ENCODE results near the gene MCOLN1. TPM values are rescaled to one million over a fixed set of nuclear protein-coding genes. Genes with fewer than 3 reads are reported as not detected.
A peak's percentile ranks its signal among the peaks of the same experiment; 100 is the strongest.

Gene MCOLN1
- 30.0 TPM for total RNA-seq

DNA sequence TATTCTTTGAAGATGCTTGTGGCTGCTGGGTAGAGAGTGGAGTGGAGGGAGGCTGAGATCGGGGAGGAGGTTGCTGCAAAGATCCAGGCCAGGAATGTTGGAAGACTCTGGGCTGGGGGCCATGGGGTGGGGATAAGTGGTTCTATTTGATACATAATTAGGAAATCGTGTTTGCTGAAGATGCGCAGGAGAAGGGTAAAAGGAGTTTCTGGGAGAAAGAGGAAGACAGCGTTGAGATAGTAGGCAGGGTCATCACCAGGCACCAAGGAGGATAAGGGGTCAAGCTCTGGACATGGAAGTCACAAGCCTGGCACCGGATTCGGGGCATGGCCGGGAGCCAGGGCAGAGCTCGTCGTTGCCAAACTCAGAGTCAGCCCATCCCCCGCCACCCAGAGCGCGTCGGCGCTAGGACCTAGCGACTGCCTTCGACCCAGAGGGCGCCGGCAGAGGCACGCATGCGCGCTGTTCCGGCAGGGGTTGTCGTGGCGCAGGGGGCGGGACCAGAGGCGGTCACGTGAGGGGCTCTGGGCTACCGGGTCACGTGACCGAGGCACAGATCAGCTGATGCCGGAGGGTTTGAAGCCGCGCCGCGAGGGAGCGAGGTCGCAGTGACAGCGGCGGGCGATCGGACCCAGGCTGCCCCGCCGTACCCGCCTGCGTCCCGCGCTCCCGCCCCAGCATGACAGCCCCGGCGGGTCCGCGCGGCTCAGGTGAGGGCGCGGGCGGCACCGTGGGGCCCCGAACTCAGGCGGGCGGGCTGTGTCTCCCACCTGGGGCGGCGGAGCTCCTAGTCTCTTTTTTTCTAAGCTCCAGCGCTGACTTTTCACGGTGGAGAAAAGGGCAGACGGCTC, at the start of gene MCOLN1:
Gene MCOLN1, plus strand, starts transcription at position 553 of the 851 bp plus-strand sequence. Its CDS starts 127 bp downstream, at position 680.
- peak; percentile 99 for DNase-seq (ENCODE audit: low spot score)

DNA sequence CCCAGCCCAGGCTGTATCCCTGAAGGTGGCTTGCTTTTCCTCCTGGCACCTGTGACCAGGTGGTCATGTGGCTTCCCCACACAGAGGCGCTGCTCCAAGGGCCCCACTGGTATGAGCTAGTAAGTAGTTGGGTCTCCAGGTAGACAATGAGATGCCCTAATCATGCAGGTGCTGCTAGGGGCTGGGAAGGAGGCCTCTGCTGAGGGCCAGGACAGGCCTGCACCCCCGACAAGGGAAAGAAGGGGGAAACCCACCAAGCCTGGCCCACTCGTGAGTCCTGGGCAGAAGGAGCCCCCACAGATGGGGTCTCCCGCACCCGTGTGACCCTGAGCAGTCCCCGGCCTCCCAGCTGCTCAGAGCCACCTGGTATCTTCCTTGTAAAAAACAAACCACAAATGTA, 46.8 kb upstream of the MCOLN1 start:
- no peak for DNase-seq (ENCODE audit: low spot score)

DNA sequence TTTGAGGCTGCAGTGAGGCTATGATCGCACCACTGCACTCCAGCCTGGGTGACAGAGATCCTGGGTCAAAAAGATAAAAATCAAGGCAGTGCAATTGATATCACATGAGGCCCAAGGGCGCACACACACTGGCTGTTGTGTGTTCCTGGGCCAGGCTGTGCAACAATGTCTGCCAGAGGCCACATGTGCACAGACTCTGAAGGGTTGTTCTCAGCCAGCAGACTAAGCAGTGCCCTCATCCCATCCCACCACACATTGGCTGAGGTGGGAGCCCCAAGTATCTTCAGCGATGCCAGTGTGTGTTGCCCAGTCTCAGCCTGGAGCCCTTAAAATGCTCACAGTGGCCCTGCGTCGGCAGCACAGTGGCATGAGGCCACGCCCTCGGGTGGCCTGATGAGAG, 46.2 kb upstream of the MCOLN1 start:
- no peak for DNase-seq (ENCODE audit: low spot score)

DNA sequence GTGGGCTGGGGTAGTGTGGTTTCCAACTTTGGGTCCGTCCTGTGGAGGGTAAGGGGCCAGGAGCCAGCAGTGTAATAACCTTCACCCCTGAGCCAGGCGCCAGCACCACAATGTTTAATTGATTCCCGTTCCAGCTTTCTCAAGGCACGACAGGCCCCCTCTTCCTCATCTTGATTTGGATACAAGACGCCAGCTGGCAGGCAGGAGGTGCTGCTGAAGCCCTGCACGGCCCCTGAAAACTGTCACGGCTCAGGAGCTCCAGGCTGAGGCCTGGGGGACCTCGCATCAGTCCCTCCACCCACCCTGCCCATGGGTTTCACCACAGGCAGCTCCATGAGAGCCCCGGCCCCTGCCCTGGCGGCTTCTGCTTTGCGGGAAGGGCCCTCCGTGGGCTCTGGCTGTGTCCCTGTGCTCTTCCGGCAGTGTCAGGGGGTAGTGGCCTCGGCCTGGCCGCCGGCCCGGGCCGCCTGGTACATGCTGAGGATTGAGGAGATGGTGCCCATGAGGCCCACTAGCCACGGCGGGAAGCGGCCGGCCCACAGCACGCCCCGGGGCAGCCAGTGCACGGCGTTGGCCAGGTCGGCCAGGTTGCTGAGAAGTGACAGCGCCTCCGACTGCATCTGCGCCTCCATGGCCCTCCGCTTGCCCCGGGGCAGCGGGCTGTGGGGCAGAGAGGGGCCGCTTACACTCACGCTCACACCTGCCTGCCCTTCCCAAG, 45.5 kb upstream of the MCOLN1 start:
- DNase-seq (ENCODE audit: low spot score), result no peak

DNA sequence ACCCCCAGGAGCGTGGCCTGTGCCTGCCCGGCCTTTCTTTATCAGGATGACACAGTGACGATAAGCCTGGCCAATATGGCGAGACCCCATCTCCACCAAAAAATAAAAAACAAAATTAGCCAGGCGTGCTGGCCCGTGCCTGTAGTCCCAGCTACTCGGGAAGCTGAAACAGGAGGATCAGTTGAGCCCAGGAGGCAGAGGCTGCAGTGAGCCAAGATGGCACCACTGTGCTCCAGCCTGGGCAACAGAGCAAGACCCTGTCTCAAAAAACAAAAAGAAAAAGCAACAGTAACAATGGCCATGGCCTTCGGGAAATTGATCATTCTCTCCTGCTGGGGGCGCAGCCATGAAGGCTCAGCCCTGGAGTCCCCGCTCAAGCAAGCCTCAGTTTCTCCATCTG, 44.7 kb upstream of the MCOLN1 start:
- DNase-seq (ENCODE audit: low spot score), result no peak

DNA sequence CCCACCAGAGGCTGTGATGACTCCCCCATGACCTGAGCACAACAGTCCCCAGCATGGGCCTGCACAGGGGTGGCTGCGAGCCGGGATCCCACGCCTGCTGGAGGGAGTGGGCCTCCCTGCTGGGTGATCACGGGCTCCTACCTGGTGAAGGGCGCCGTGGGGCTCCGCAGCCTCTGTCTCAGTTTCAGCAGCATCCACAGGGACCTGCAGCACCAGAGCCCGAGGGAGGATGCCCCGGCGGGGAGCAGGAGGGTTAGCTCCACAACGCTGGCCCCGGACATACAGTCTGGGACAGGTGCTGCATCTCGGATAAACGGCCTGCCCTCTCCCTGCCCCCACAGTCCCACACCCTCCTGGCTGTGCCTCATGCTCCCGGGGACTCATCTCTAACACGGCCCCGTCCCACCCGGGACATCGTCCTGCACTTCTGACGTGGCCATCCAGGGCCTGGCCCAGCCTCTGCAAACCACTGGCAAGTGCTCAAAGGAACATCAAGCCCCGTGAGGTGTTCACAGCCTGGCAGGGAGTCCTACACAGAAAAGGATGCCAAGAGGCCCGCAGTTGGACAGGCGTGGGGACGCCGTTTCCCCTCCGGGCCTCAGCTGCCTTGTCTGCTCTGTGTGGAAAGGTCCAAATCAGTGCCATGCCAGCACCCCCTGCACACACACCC, 44.1 kb upstream of the MCOLN1 start:
- no peak for DNase-seq (ENCODE audit: low spot score)

DNA sequence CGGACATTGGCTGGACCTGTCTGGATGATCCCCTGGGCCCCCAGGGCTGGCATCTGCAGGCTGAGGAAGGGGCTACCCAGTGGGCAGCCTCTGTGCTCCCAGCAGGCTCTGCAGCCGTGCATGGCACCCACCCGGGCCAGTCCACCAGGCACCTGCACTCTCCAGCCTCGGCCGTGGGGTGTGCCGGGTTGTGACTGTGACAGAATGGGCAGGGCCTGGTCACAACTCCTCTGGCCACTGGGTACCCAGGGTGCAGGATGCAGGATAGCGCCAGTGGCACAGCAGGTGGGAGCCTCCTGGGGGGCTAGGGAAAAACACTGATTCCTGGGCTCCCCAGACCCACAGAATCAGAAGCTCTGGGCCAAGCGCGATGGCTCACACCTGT, 43.6 kb upstream of the MCOLN1 start:
- no peak for DNase-seq (ENCODE audit: low spot score)

DNA sequence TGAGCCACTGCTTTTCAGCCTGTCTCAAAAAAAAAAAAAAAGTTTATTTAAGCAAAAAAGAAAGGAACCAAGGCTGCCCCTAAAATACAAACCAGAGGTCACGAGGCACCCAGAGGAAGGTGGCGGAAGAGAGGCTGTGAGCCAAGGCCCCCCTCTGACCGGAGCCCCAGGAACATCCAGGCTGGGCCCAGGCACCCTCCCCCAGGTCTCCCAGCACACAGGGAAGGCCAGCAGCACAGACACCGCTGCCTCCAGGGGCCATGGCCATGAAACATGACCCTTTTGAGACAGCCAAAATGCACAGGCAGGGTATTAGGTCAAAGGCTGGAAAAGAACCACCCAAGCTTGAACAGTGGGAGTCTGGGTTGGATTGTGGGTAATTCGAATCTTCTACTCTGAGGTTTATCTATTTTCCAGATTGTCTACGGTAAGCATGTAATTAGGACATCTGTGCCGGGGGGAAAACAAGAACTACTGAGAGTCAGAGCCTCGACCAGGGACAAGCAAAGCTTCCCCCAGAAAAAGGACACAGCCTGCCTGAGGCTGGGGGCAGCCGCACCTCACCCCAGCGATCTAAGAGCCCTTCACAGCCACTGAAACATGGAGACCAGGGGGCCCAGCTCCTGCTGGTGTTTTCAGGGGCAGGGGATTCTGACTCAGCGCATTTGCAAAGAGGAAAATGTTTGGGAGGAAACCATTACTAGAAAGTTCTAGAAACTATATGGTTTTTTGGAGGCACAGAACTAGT, 42.0 kb upstream of the MCOLN1 start:
- DNase-seq (ENCODE audit: low spot score), result no peak

DNA sequence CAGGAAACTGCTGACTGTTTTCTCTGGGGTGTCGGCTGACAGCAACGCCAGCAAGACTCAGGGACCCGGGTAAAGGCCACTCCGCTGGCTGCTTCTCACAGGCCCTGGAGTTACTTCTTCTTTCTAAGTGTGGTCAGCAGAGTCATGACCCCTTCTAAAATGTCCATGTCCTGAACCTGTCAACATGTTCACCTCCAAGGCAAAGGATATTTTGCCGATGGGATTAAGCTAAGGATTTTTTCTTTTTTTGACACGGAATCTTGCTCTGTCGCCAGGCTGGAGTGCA, 41.5 kb upstream of the MCOLN1 start:
- no peak for DNase-seq (ENCODE audit: low spot score)

DNA sequence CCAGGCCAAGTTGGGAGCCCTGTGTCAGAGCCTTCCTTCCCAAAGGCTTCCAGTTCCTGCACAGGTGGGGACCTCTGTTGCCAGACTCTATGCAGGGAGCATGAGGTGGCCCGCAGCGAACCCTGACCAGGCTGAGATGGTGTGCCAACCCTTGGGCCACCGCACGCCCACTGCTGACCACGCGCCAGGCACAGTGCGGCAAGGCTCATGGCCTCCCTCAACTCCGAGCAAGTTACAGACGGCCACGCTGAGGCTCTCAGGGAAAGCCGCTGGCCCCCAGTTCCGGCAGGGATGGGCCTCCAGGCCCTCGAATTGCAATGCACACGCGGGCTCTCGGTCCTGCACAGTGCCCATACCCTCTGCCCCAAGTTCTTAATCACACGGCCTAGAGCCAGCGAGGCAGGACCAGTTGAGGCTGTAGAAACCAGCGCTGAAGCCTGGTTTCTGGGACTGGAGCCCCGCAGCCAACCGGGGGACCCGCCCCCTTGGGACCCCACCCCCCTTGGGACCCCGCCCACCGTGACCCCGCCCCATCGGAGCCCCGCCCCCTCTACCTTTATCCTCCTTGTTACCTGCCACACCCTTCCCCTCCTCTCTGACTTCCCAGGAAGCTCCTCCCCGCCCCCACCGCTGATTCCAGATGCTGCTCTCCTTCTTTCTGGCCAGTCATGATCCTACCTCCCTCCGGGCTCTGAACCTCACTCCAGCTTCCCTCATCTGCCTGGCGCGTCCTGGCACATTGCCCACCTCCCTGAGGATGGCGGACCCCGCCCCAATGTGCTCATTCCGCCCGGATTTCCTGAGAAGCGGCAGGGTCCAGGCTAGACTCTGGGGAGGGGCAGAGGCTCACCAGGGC, 39.6 kb upstream of the MCOLN1 start:
- DNase-seq (ENCODE audit: low spot score), result no peak

DNA sequence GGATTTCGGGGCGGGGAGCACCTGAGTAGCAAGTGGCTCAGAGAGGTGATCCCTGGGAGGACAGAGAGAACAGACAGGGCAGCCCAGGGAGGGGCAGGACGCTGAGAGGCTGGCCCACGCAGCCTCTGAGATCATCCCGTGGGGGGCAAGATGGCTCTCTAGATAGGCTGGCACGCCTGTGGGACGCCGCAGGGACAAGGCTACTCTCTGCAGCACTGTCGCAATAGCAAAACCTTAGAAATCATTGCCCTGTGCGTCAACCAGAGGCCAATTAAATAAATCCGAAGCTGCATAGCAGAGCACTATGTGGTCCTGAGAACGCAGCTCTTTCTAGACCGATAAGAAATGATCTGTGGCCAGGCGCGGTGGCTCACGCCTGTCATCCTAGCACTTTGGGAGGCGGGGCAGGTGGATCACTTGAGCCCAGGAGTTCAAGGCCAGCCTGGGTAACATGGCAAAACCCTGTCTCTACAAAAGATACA, 38.7 kb upstream of the MCOLN1 start:
- DNase-seq (ENCODE audit: low spot score), result no peak

DNA sequence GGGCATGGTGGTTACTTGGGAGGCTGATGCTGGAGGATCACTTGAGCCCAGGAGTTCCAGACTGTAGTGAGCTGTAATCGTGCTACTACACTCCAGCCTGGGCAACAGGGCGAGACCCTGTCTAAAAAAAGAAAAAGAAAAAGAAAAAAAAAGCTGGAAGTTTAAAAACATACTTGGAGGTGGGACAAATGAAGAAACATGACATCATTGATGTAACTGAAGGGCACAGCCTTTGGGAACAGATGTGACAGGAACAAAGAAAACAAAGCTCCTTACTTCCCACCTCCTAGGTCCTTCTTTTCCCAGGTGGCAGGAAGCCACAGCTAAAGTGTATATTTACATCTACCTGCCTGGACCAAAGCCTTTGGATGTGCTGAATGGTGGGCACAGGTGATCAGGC, 35.5 kb upstream of the MCOLN1 start:
- DNase-seq (ENCODE audit: low spot score), result no peak

DNA sequence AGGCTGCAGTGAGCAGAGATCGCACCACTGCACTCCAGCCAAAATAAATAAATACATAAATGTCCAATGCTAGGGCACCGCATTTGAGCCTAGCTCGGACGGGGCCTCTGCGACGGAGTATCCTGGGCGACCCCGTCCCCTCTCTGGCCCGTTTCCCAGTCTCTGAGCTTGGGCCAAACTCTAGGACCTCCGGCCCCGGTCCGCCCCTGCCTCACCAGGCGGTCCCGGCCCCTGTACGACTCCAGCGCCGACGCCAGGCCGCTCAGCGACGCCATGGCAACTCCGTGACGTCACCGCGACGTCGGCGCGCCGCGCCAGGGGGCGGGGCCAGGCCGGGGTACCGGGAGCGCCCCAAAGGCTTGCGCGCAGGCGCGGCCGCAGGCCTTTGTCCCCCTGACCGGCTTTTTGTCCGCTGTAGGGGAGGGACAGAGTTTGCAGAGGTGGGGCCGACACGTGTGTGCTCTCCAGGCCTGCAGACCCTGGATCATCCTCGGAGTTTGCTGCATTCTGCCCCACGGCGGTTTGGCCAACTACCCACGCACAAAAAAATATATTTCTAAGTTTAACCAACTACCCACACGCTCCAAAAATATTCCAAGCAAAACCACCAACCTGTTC, 33.6 kb upstream of the MCOLN1 start, which contains the start of gene PEX11G:
Gene PEX11G, minus strand, starts transcription at position 300 of the 618 bp plus-strand sequence. Its CDS starts 25 bp downstream, at position 275.
- peak; percentile 93 for DNase-seq (ENCODE audit: low spot score)

DNA sequence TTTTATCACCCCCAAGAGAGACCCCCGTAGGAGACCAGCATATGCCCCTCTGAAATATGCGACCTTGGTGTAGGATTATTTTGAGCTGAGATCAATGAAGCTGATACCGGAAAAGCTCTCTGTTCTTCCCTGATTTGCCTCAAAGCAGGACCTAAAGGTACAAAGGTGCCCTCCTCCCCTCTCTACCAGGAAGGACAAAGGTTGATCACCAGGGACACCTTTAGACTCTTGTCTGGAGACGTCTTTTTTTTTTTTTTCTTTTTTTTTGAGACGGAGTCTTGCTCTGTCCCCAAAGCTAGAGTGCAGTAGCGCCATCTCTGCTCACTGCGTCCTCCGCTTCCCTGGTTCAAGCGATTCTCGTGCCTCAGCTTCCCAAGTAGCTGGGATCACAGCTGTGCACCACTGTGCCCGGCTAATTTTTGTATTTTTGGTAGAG, 32.8 kb upstream of the MCOLN1 start:
- DNase-seq (ENCODE audit: low spot score), result peak; percentile 40

DNA sequence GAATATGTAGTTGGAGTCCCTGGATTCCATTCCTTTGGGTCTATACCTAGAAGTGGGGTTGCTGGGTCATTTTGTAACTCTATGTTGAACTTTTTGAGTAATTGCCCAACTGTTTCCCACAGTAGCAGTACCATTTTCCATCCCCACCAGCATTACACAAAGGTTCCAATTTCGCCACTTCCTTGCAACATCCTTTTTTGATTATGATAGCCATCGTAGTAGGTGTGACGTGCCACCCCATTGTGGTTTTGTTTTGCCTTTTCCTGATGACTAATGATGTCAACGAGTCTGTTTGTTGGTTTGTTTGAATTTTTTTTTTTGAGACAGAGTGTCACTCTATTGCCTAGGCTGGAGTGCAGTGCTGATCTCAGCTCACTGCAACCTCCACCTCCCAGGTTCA, 30.3 kb upstream of the MCOLN1 start:
- no peak for DNase-seq (ENCODE audit: low spot score)

DNA sequence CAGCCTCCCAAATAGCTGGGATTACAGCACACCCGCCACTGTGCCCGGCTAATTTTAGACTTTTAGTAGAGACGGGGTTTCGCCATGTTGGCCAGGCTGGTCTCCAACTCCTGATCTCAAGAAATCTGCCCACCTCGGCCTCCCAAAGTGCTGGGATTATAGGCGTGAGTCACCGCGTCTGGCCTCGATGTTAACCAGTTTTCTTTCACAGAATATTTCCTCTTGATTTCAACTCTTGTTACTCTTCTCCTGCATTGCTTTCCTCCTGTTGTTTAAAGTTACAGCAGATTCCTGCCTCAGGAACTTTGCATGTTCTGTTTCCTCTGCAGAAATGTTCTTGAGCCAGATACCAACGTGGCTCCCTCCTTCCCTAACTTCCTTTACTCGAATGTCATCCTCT, 29.9 kb upstream of the MCOLN1 start:
- no peak for DNase-seq (ENCODE audit: low spot score)

DNA sequence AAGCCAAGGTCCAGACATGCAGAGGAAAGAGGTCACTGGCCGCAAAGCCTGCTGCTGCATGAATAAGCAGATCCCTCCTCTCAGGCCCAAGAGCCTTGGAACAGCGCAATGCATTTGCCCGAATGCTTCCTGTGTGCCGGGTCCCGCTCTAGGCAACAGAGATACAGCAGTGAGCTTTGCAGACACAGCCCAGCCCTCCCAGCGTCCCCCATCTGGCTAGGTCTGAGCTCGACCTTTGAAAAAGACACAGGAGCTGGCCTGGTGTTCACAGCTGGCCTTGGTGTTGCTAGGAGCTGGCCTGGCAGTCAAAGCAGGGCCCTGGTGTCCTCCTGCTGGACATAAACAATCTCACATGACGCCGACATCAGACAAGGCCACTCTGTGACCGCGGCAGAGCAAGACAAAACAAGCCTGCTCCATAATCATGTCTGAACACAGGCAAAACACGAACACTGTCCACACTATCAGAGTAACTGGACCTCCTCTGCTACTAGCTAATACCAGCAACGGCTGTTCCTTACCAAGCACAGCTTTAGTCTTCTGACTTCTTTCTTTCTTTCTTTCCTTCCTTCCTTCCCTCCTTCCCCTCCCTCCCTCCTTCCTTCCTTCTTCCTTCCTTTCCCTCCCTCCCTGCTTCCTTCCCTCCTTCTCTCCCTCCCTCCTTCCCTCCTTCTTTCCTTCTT, 27.9 kb upstream of the MCOLN1 start:
- DNase-seq (ENCODE audit: low spot score), result peak; percentile 62

DNA sequence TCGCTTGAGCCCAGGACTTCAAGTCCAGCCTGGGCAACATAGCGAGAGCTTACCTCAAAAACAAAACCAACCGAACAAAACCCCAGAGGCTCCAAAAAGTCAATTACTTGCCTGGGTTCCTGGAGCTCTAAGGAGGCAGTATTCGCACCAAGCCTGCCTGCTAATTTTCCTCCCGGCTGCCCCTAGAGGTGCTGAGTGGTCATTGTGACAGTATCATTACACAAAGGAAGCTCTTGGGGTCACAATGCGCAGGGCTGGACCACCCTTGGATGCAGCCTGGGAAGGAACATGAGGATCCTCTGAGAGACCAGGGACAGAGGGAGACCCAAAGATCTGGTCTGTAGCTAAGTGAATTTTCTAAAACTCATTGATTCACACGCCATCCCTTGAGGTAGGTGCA, 25.1 kb upstream of the MCOLN1 start:
- no peak for DNase-seq (ENCODE audit: low spot score)

DNA sequence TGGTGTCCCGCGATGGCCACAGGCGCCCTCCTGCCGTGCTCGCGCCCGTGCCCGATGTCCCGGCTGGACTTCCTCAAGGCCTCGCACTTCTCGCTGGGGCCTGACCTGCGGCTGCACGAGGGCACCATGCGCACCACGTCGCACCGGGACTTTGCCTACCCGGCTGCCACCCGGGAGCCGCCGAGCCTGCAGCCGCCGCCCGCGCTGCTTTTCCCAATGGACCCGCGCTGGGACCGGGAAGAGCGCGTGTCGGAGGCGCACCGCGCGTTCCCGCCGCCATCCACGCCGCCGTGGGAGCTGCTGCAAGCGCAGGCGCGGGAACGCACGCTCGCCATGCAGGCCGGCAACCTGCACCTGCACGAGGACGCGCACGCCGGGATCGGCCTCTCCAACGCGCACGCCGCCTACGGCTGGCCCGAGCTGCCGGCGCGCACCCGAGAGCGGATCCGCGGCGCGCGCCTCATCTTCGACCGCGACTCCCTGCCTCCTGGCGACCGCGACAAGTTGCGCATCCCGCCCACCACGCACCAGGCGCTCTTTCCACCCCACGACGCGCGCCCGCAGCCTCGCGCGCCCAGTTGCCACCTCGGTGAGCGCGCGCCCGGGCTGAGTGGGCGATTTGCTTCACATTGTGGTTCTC, 21.5 kb upstream of the MCOLN1 start:
- peak; percentile 74 for DNase-seq (ENCODE audit: low spot score)

Data from mucosa of gallbladder (tissue), 1 donor.